ENCODE results near the gene PTPRA.
"Not testable (repeated sequence)": the region's sequence is repeated elsewhere in the genome, so short reads cannot be mapped to it uniquely, and the experiment has no call there.

Gene PTPRA

GRCh38 chr20:3010985-3011723 is 137.9 kb downstream of the PTPRA start:
- Mint-ChIP-seq H3K4me3 (no peak overlapping the region), H3K27me3 (no peaks in the 10 kb centered on the region), H3K36me3 (peaks cover 8% of the 10 kb centered on the region), H3K9me3 (ENCODE audit: low read depth) (no peaks in the 10 kb centered on the region), H3K4me1 (ENCODE audit: low read depth) (peaks cover 29% of the 10 kb centered on the region), H3K27ac (peak overlapping the region; percentile 46)

DNA sequence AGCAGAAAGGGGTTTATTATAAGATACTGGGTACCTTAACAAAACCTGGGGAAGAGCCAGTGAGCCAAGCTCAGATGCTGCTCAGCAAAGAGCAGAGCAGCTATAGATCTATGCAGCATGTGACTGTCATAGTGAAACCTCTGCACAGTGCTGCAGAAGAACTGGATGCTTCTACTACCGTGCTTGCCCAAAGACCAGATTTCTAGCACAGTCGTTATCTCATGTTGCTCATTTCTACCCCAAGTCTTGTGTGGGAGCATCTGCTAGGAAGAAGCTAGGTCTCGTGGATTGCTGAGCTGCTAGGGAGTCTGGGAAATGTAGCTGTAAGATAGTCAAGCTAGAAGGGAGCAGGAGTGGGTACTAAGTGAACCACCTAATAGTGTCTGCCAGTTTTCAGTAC is 138.5 kb downstream of the PTPRA start:
- Mint-ChIP-seq H3K27me3 (no peaks in the 10 kb centered on the region), H3K27ac (peak overlapping the region; percentile 46), H3K9me3 (ENCODE audit: low read depth) (no peaks in the 10 kb centered on the region), H3K4me1 (ENCODE audit: low read depth) (peaks cover 29% of the 10 kb centered on the region), H3K36me3 (peaks cover 8% of the 10 kb centered on the region), H3K4me3 (peak overlapping the region; percentile 24)

DNA sequence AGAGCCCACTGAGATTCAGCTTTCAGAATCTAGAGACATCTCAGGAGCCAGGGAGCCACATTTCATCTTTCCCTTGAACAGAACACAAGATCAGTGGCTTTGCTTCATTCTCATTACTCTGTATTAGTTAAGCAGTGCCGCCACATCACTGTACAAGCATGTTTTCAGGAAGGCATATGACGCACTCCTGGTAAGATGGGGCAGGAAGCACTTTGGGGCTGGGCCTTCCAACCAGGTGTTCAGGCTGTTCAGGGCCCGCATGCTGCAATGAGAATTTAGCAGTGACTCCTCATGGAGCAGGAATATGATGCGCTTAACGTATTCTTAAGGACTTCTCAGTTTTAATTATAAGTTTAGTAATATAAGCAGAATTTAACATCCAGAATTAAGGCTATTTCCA is 140.5 kb downstream of the PTPRA start:
- no peaks in the 10 kb centered on the region for H3K9me3 Mint-ChIP-seq (ENCODE audit: low read depth)
- H3K36me3 Mint-ChIP-seq, result peaks cover 4% of the 10 kb centered on the region
- H3K4me1 Mint-ChIP-seq (ENCODE audit: low read depth), result peaks cover 27% of the 10 kb centered on the region
- H3K4me3 Mint-ChIP-seq, result no peak overlapping the region
- no peaks in the 10 kb centered on the region for H3K27me3 Mint-ChIP-seq
- H3K27ac Mint-ChIP-seq, result no peak overlapping the region

- Mint-ChIP-seq H3K27ac (no peak overlapping the region), H3K36me3 (peaks cover 2% of the 10 kb centered on the region), H3K9me3 (ENCODE audit: low read depth) (no peaks in the 10 kb centered on the region), H3K4me3 (no peak overlapping the region), H3K4me1 (ENCODE audit: low read depth) (peaks cover 27% of the 10 kb centered on the region), H3K27me3 (no peaks in the 10 kb centered on the region)
These were observed 140.9 kb downstream of the PTPRA start for GRCh38 chr20:3014179-3014578.

- Mint-ChIP-seq H3K27me3 (no peaks in the 10 kb centered on the region), H3K27ac (peak overlapping the region; percentile 46), H3K36me3 (peaks cover 2% of the 10 kb centered on the region), H3K4me1 (ENCODE audit: low read depth) (peaks cover 27% of the 10 kb centered on the region), H3K9me3 (ENCODE audit: low read depth) (no peaks in the 10 kb centered on the region), H3K4me3 (no peak overlapping the region)
These were observed 141.4 kb downstream of the PTPRA start for GRCh38 chr20:3014662-3015061.

GRCh38 chr20:3015302-3015701 is 142.0 kb downstream of the PTPRA start:
- H3K27me3 Mint-ChIP-seq; H3K36me3 Mint-ChIP-seq; H3K9me3 Mint-ChIP-seq (ENCODE audit: low read depth); H3K27ac Mint-ChIP-seq; H3K4me3 Mint-ChIP-seq: not testable (repeated sequence)
- H3K4me1 Mint-ChIP-seq (ENCODE audit: low read depth), result peaks cover 27% of the 10 kb centered on the region

- no peak overlapping the region for H3K27ac Mint-ChIP-seq
- H3K36me3 Mint-ChIP-seq, result no peaks in the 10 kb centered on the region
These were observed 148.0 kb downstream of the PTPRA start for GRCh38 chr20:3021327-3021726.

DNA sequence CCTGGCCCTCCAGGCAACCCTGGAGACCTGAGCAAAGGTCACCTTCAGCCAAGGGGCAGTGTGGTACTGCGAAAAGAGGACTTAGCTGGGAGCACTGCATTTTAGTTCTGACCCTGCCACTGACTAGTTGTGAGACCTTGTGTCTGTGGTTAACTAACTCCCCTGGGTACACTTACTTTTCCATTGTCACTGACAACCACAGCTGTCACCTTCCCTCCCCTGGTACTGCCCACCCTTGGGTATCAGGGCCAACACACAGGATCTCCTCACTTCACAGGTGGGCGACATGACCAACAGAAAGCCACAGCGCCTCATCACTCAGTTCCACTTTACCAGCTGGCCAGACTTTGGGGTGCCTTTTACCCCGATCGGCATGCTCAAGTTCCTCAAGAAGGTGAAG is 148.5 kb downstream of the PTPRA start:
- no peaks in the 10 kb centered on the region for H3K27me3 Mint-ChIP-seq
- no peaks in the 10 kb centered on the region for H3K4me1 Mint-ChIP-seq (ENCODE audit: low read depth)
- no peaks in the 10 kb centered on the region for H3K36me3 Mint-ChIP-seq
- H3K9me3 Mint-ChIP-seq (ENCODE audit: low read depth), result no peaks in the 10 kb centered on the region
- H3K4me3 Mint-ChIP-seq, result no peak overlapping the region
- H3K27ac Mint-ChIP-seq, result no peak overlapping the region

More at GRCh38 chr20:3021327-3021726, 148.0 kb downstream of the PTPRA start:
- no peaks in the 10 kb centered on the region for H3K27me3 Mint-ChIP-seq
- H3K4me1 Mint-ChIP-seq (ENCODE audit: low read depth), result no peaks in the 10 kb centered on the region
- H3K9me3 Mint-ChIP-seq (ENCODE audit: low read depth), result no peaks in the 10 kb centered on the region
- no peak overlapping the region for H3K4me3 Mint-ChIP-seq

- not testable (repeated sequence) for H3K27ac Mint-ChIP-seq; H3K4me3 Mint-ChIP-seq; H3K4me1 Mint-ChIP-seq (ENCODE audit: low read depth); H3K9me3 Mint-ChIP-seq (ENCODE audit: low read depth); H3K36me3 Mint-ChIP-seq; H3K27me3 Mint-ChIP-seq
These were observed 149.5 kb downstream of the PTPRA start for GRCh38 chr20:3022559-3023490.

GRCh38 chr20:3027987-3028386 is 154.7 kb downstream of the PTPRA start:
- no peaks in the 10 kb centered on the region for H3K27me3 Mint-ChIP-seq
- H3K36me3 Mint-ChIP-seq, result peaks cover 2% of the 10 kb centered on the region
- no peaks in the 10 kb centered on the region for H3K4me1 Mint-ChIP-seq (ENCODE audit: low read depth)
- no peak overlapping the region for H3K27ac Mint-ChIP-seq
- H3K9me3 Mint-ChIP-seq (ENCODE audit: low read depth), result no peaks in the 10 kb centered on the region
- no peak overlapping the region for H3K4me3 Mint-ChIP-seq

DNA sequence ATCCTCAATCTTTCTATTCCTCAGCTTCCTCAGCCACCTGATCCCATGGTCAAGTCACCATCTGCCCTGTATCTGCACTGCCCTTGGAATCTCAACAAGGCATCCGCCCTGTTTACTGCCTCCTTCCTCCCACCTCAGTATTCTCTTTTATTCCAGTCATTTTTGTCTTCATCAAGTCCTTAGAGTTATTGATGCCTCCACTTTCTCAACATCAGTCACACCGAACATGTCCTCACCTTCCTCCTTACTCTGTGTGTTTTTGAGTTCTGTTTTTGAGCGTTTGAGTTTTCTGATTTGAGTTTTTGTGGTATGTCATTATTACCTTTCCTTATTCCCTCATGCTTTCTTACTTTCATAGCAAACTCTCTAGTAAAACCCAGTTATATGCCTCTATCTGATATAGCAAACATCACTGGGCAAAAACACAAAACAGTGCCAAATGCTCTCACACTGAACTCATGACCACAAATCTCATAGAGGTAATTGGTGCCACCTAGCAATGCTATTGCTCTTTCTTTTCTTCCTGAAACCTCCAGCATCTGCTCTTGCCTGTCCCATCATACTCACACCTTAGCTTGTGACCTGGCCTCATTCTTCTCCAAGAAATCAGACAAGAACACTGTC is 158.4 kb downstream of the PTPRA start:
- Mint-ChIP-seq H3K9me3 (ENCODE audit: low read depth) (no peaks in the 10 kb centered on the region), H3K27me3 (no peaks in the 10 kb centered on the region), H3K27ac (no peak overlapping the region), H3K4me1 (ENCODE audit: low read depth) (no peaks in the 10 kb centered on the region), H3K36me3 (peaks cover 4% of the 10 kb centered on the region), H3K4me3 (no peak overlapping the region)

- Mint-ChIP-seq H3K27ac (no peak overlapping the region), H3K4me3 (no peak overlapping the region), H3K27me3 (no peaks in the 10 kb centered on the region), H3K9me3 (ENCODE audit: low read depth) (no peaks in the 10 kb centered on the region), H3K36me3 (peaks cover 4% of the 10 kb centered on the region), H3K4me1 (ENCODE audit: low read depth) (no peaks in the 10 kb centered on the region)
These were observed 159.3 kb downstream of the PTPRA start for GRCh38 chr20:3032624-3033023.

GRCh38 chr20:3037654-3038053 is 164.4 kb downstream of the PTPRA start:
- Mint-ChIP-seq H3K4me1 (ENCODE audit: low read depth) (no peaks in the 10 kb centered on the region), H3K27ac (no peak overlapping the region), H3K36me3 (peaks cover 2% of the 10 kb centered on the region), H3K4me3 (no peak overlapping the region), H3K27me3 (no peaks in the 10 kb centered on the region), H3K9me3 (ENCODE audit: low read depth) (no peaks in the 10 kb centered on the region)

DNA sequence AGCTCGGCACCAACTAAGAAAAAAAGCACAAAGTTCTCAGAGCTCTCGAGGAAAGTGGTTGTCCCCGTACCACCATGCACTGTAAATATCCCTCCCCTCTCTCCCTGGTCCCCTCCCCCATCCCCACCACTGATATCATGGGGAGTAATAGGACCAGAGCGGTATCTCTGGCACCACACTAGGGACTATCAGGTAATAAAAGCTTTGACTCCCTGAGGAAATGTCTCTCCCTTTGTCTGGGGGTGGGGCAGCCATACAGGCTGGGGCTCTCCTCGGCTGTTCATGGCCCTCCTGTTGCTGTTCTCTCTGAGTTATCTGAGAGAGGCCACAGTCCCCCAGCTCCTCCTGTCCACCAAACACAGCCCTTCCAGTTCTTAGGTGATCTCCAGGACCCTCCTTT is 165.2 kb downstream of the PTPRA start:
- no peaks in the 10 kb centered on the region for H3K9me3 Mint-ChIP-seq (ENCODE audit: low read depth)
- H3K27ac Mint-ChIP-seq, result peak overlapping the region; percentile 7
- no peak overlapping the region for H3K4me3 Mint-ChIP-seq
- H3K27me3 Mint-ChIP-seq, result no peaks in the 10 kb centered on the region
- no peaks in the 10 kb centered on the region for H3K4me1 Mint-ChIP-seq (ENCODE audit: low read depth)
- H3K36me3 Mint-ChIP-seq, result peaks cover 2% of the 10 kb centered on the region

DNA sequence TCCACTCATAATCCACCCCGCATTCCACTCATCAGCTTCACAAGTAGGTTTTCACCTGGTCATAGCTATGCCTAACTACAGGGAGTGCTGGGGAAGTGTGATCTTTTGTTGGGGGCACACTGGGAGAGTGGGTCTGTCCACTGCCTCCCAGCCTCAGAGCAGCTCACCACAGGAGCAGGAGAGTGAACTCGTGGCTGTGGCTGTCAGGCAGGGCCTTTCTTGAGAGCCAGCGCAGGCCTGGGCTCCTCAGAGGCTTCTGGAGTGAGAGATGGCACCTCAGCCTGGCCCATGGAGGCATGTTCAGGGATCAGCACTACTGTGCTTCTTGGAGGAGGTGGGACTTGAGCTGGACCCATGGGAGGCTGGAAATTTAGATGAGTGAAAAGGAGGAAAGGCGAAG is 166.1 kb downstream of the PTPRA start:
- no peaks in the 10 kb centered on the region for H3K27me3 Mint-ChIP-seq
- H3K4me3 Mint-ChIP-seq, result no peak overlapping the region
- no peaks in the 10 kb centered on the region for H3K4me1 Mint-ChIP-seq (ENCODE audit: low read depth)
- H3K36me3 Mint-ChIP-seq, result peaks cover 2% of the 10 kb centered on the region
- no peaks in the 10 kb centered on the region for H3K9me3 Mint-ChIP-seq (ENCODE audit: low read depth)
- H3K27ac Mint-ChIP-seq, result peak overlapping the region; percentile 58
